HCT116 (cell line): ENCODE measurements around the gene SBF1. TPM values are rescaled to one million over a fixed set of nuclear protein-coding genes. Genes with fewer than 3 reads are reported as not detected.

Experiments used
- ATAC-seq: fragments of 200-7000 bp; cut with Tn5 transposase; 2 replicates; pipeline ENCODE4 v1.9.1; 2020; ENCODE audit warnings: mild to moderate bottlenecking, moderate library complexity
- BruUV-seq: library from RNA; stranded (reverse); fragments of 400-500 nt; replicated peaks from 2 replicates; lab custom pipeline; 2021; lab: Mats Ljungman, UMichigan
- CTCF ChIA-PET: fragments of 300-600 bp; sonication (Branson Sonifier 250); formaldehyde crosslinking; loops from one replicate; lab custom pipeline; 2021; ENCODE audit warnings: antibody characterized with exemption; lab: Charles Lee
- POLR2A ChIA-PET: fragments of 300-600, 350-600 bp; sonication (Branson Sonifier 250); formaldehyde crosslinking; loops from one replicate; lab custom pipeline; 2021; ENCODE audit warnings: antibody characterized with exemption; lab: Charles Lee
- RAD21 ChIA-PET, 2 experiments: fragments of 300-600 bp; sonication (Branson Sonifier 250); formaldehyde crosslinking; loops; one replicate each; lab custom pipeline; 2023; ENCODE audit warnings: low total read pairs in 2 of 2; ENCODE audit not compliant: uncharacterized antibody in 2 of 2, unreplicated experiment in 2 of 2, low non-redundant PET in 1 of 2; lab: Charles Lee
- DNase-seq: peaks from one replicate; pipeline ENCODE4 v3.0.0-alpha.2; 2010; ENCODE audit warnings: low read depth, low spot score
- H2AFZ ChIP-seq: fragments of 200-600 bp; shearing (Covaris generic), sonication (generic); 2 replicates; pipeline ENCODE4 v1.6.1; 2017; ENCODE audit warnings: low read depth, mixed run types, mixed read lengths, antibody characterized with exemption, low read length; ENCODE audit not compliant: poor library complexity, severe bottlenecking
- H3K27ac ChIP-seq: 2 replicates; pipeline ENCODE4 v1.5.1; 2012; ENCODE audit warnings: low read depth, low read length
- H3K27me3 ChIP-seq: fragments of 200-600 bp; sonication (generic); 2 replicates; pipeline ENCODE4 v1.6.1; 2016; ENCODE audit warnings: mixed run types, low read length, mixed read lengths; ENCODE audit not compliant: insufficient read depth
- H3K36me3 ChIP-seq, 2 experiments: fragments of 200-500 bp in 1 of 2; fragments of 200-600 bp in 1 of 2; sonication (Bioruptor generic) in 1 of 2; sonication (generic) in 1 of 2; 2 replicates each; pipeline versions ENCODE4 v1.5.1 to v1.6.1; 2014 to 2016; ENCODE audit warnings: low read length in 2 of 2, inconsistent platforms in 1 of 2, mixed read lengths in 1 of 2, mixed run types in 1 of 2; ENCODE audit not compliant: insufficient read depth in 2 of 2, control insufficient read depth in 1 of 2
- H3K4me1 ChIP-seq, 2 experiments: fragments of 200-600 bp in 1 of 2; sonication (generic) in 1 of 2; 2 replicates each; pipeline versions ENCODE4 v1.5.1 to v1.6.1; 2012 to 2017; ENCODE audit warnings: low read length in 2 of 2, inconsistent platforms in 1 of 2, mild to moderate bottlenecking in 1 of 2, mixed read lengths in 1 of 2, mixed run types in 1 of 2, moderate library complexity in 1 of 2; ENCODE audit not compliant: insufficient read depth in 2 of 2, control insufficient read depth in 1 of 2
- H3K4me2 ChIP-seq: fragments of 200-600 bp; sonication (generic); 2 replicates; pipeline ENCODE4 v1.6.1; 2017; ENCODE audit warnings: mixed run types, low read length, mixed read lengths
- H3K4me3 ChIP-seq, 2 experiments: fragments of 200-600 bp in 1 of 2; sonication (generic) in 1 of 2; replicated peaks in 1 of 2; 2 replicates each; pipeline ENCODE4 v1.5.1; 2011 to 2016; ENCODE audit warnings: low read length in 2 of 2, control low read depth in 1 of 2, low read depth in 1 of 2, mild to moderate bottlenecking in 1 of 2, mixed read lengths in 1 of 2, mixed run types in 1 of 2
- H3K79me2 ChIP-seq: fragments of 200-600 bp; sonication (generic); 2 replicates; pipeline ENCODE4 v1.6.1; 2017; ENCODE audit warnings: mild to moderate bottlenecking, mixed run types, low read length, moderate library complexity, mixed read lengths; ENCODE audit not compliant: insufficient read depth
- H3K9ac ChIP-seq: fragments of 200-600 bp; sonication (generic); 2 replicates; pipeline ENCODE4 v1.6.1; 2016; ENCODE audit warnings: low read length, mixed read lengths
- H3K9me2 ChIP-seq: fragments of 200-600 bp; sonication (generic), shearing (Covaris generic); 2 replicates; pipeline ENCODE4 v1.6.1; 2017; ENCODE audit warnings: mixed run types, mild to moderate bottlenecking, moderate library complexity; ENCODE audit not compliant: insufficient read depth
- H3K9me3 ChIP-seq, 2 experiments: fragments of 200-500 bp in 1 of 2; fragments of 200-600 bp in 1 of 2; sonication (Bioruptor generic) in 1 of 2; sonication (generic) in 1 of 2; 2 replicates each; pipeline ENCODE4 v1.6.1; 2014 to 2017; ENCODE audit warnings: low read length in 2 of 2, mixed read lengths in 2 of 2, inconsistent platforms in 1 of 2, low read depth in 1 of 2, mild to moderate bottlenecking in 1 of 2, mixed run types in 1 of 2, moderate library complexity in 1 of 2; ENCODE audit not compliant: control insufficient read depth in 1 of 2, insufficient read depth in 1 of 2
- H4K20me1 ChIP-seq: fragments of 200-600 bp; sonication (generic), shearing (Covaris generic); 2 replicates; pipeline ENCODE4 v1.6.1; 2017; ENCODE audit warnings: mixed run types, mild to moderate bottlenecking, moderate library complexity; ENCODE audit not compliant: insufficient read depth
- CBX3 ChIP-seq: IDR thresholded peaks from 2 replicates; pipeline ENCODE4 v1.6.1; 2012; ENCODE audit warnings: low read depth
- EGR1 ChIP-seq: IDR thresholded peaks from 2 replicates; pipeline ENCODE4 v1.6.1; 2012; ENCODE audit warnings: low read depth
- EZH2 ChIP-seq: fragments of 200-600 bp; sonication (generic); IDR thresholded peaks from 2 replicates; pipeline ENCODE4 v1.6.1; 2017; ENCODE audit warnings: antibody characterized with exemption, mixed run types
- EZH2phosphoT487 ChIP-seq: fragments of 200-600 bp; IDR thresholded peaks from 2 replicates; pipeline ENCODE4 v1.6.1; 2018; ENCODE audit warnings: antibody characterized with exemption, borderline replicate concordance
- JUND ChIP-seq: IDR thresholded peaks from 2 replicates; pipeline ENCODE4 v1.6.1; 2012
- POLR2AphosphoS5 ChIP-seq: IDR thresholded peaks from 2 replicates; pipeline ENCODE4 v1.6.1; 2011; ENCODE audit warnings: mild to moderate bottlenecking, low read depth, low read length, moderate library complexity
- RAD21 ChIP-seq: IDR thresholded peaks from 2 replicates; pipeline ENCODE4 v1.6.1; 2012; ENCODE audit warnings: low read depth, mild to moderate bottlenecking
- SIN3A ChIP-seq: IDR thresholded peaks from 2 replicates; pipeline ENCODE4 v1.6.1; 2012; ENCODE audit warnings: low read depth
- SRF ChIP-seq: IDR thresholded peaks from 2 replicates; pipeline ENCODE4 v1.6.1; 2012; ENCODE audit warnings: low read depth
- TCF7L2 ChIP-seq: IDR thresholded peaks from 2 replicates; pipeline ENCODE4 v1.7.0; 2011; ENCODE audit warnings: borderline replicate concordance, inconsistent platforms; ENCODE audit not compliant: insufficient read depth, insufficient read length; ENCODE audit errors: extremely low read depth
- YY1 ChIP-seq: IDR thresholded peaks from 2 replicates; pipeline ENCODE4 v1.6.1; 2011; ENCODE audit warnings: low read length, low read depth, moderate library complexity, mild to moderate bottlenecking; ENCODE audit not compliant: insufficient replicate concordance; ENCODE audit errors: extremely low read depth
- ZNF274 ChIP-seq: fragments of 200-500 bp; sonication (Bioruptor generic); IDR thresholded peaks from 2 replicates; pipeline ENCODE4 v1.6.1; 2014; ENCODE audit warnings: mild to moderate bottlenecking, low read depth, low read length, inconsistent platforms
- intact Hi-C: fragments of 100-400 bp; cut with micrococcal nuclease; formaldehyde crosslinking; loops from 2 replicates; pipeline ENCODE4 v1.10.0; 2022
- total RNA-seq: library from RNA; stranded (reverse); gene quantifications from one replicate; pipeline ENCODE4 v1.2.1, GENCODE V29; 2021; ENCODE audit not compliant: unreplicated experiment
- TF ChIP-seq, protein P1 (sequence below): IDR thresholded peaks from 2 replicates; pipeline ENCODE4 v1.6.1; 2012
- TF ChIP-seq, protein P2 (sequence below): IDR thresholded peaks from 2 replicates; pipeline ENCODE4 v1.6.1; 2011; ENCODE audit warnings: mild to moderate bottlenecking, low read length, moderate library complexity; ENCODE audit not compliant: insufficient replicate concordance; ENCODE audit errors: extremely low read depth
- TF ChIP-seq, protein P3 (sequence below): IDR thresholded peaks from 2 replicates; pipeline ENCODE4 v1.6.1; 2012; ENCODE audit warnings: low read depth

SBF1 gene
- total RNA-seq, 1 experiment from 2014 or later = 91.1 TPM

DNA sequence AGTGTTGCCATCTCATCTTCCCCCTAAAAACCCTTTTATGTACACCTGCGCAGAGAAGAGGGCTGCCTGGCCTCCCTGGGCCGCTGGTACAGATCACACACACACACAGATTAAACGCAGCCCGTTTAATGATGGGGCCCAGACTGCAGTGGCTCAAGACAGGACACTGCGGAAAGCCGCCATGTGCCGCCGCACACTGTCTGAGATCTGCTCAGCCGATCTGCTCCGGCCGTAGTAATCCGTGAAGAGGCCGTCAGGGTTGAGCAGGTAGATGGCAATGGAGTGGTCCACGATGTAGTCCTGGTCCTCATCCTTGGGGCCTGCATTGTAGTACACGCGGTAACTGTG is 48.6 kb upstream of the SBF1 start:
- Histone ChIP-seq H3K9me3 (no peaks in the 10 kb centered on the region), H3K9ac (no peak overlapping the region), H3K79me2 (peaks cover 25% of the 10 kb centered on the region), H3K4me2 (no peak overlapping the region; the same call in 1 of the 2 replicates), H2AFZ (no peak overlapping the region), H3K4me1 (peaks cover 13 to 43% of the 10 kb centered on the region in 2 experiments; a peak in 3 of 4 replicates), H3K27me3 (no peaks in the 10 kb centered on the region), H3K36me3 (peaks cover 0 to 19% of the 10 kb centered on the region in 2 experiments; a peak in 2 of 4 replicates), H3K27ac (peak overlapping the region; percentile 100; the same call in 1 of the 2 replicates), H3K9me2 (no peaks in the 10 kb centered on the region), H3K4me3 (no peak overlapping the region), H4K20me1 (no peaks in the 10 kb centered on the region)
- no peak for TF ChIP-seq SRF
- no peak for TF ChIP-seq CBX3
- TF ChIP-seq RAD21 = no peak
- no peak for TF ChIP-seq JUND
- TF ChIP-seq, protein P1, sequence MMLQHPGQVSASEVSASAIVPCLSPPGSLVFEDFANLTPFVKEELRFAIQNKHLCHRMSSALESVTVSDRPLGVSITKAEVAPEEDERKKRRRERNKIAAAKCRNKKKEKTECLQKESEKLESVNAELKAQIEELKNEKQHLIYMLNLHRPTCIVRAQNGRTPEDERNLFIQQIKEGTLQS = no peak
- CTCF ChIA-PET = no interaction called here
- POLR2A ChIA-PET = no interaction called here
- no peak for DNase-seq
- RAD21 ChIA-PET = no interaction called here
- no peak for ATAC-seq
- intact Hi-C loops = no loop called here
- BruUV-seq = no TSS peak

DNA sequence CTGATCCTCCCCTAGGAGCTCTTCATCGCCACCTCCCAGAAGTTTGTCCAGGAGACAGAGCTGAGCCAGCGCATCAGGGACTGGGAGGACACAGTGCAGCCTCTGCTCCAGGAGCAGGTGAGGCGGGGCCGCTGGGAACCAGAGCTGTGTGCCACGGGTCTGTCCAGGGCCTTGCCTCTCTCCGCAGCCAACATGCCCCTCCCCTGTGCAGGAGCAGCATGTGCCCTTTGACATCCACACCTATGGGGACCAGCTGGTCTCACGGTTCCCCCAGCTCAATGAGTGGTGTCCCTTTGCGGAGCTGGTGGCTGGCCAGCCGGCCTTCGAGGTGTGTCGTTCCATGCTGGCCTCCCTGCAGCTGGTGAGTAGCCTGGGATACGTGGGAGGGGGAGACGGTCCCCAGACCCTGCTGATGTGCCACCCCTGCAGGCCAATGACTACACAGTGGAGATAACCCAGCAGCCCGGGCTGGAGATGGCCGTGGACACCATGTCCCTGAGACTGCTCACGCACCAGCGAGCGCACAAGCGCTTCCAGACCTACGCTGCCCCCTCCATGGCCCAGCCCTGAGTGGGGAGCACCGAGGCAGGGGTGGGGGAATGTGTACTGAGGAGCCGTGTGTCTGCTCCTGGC is 48.1 kb upstream of the SBF1 start:
- no peak overlapping the region for H3K4me3 ChIP-seq
- no peak overlapping the region; the same call in 1 of the 2 replicates for H3K27ac ChIP-seq
- no peaks in the 10 kb centered on the region for H4K20me1 ChIP-seq
- no peak for ATAC-seq
- H3K9me3 ChIP-seq = no peaks in the 10 kb centered on the region
- intact Hi-C loops = no loop called here
- no peaks in the 10 kb centered on the region for H3K9me2 ChIP-seq
- CTCF ChIA-PET = no interaction called here
- peaks cover 0 to 24% of the 10 kb centered on the region in 2 experiments; a peak in 2 of 4 replicates for H3K36me3 ChIP-seq
- peaks cover 25% of the 10 kb centered on the region for H3K79me2 ChIP-seq
- RAD21 ChIA-PET = no interaction called here
- no peak for DNase-seq
- H3K4me1 ChIP-seq = peaks cover 13 to 38% of the 10 kb centered on the region in 2 experiments; a peak in 3 of 4 replicates
- H3K9ac ChIP-seq = no peak overlapping the region
- H3K27me3 ChIP-seq = no peaks in the 10 kb centered on the region
- no peak overlapping the region for H2AFZ ChIP-seq
- BruUV-seq = TSS peak; percentile 32
- POLR2A ChIA-PET = no interaction called here
- no peak overlapping the region for H3K4me2 ChIP-seq
- no peak for TF ChIP-seq EZH2
- TF ChIP-seq JUND = no peak
- no peak for TF ChIP-seq POLR2AphosphoS5
- TF ChIP-seq, protein P2, sequence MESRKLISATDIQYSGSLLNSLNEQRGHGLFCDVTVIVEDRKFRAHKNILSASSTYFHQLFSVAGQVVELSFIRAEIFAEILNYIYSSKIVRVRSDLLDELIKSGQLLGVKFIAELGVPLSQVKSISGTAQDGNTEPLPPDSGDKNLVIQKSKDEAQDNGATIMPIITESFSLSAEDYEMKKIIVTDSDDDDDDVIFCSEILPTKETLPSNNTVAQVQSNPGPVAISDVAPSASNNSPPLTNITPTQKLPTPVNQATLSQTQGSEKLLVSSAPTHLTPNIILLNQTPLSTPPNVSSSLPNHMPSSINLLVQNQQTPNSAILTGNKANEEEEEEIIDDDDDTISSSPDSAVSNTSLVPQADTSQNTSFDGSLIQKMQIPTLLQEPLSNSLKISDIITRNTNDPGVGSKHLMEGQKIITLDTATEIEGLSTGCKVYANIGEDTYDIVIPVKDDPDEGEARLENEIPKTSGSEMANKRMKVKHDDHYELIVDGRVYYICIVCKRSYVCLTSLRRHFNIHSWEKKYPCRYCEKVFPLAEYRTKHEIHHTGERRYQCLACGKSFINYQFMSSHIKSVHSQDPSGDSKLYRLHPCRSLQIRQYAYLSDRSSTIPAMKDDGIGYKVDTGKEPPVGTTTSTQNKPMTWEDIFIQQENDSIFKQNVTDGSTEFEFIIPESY = no peak
- TF ChIP-seq SIN3A = no peak
- TF ChIP-seq YY1 = no peak
- no peak for TF ChIP-seq EGR1
- TF ChIP-seq TCF7L2 = no peak
- TF ChIP-seq EZH2phosphoT487 = no peak
- TF ChIP-seq RAD21 = no peak
- TF ChIP-seq, protein P3, sequence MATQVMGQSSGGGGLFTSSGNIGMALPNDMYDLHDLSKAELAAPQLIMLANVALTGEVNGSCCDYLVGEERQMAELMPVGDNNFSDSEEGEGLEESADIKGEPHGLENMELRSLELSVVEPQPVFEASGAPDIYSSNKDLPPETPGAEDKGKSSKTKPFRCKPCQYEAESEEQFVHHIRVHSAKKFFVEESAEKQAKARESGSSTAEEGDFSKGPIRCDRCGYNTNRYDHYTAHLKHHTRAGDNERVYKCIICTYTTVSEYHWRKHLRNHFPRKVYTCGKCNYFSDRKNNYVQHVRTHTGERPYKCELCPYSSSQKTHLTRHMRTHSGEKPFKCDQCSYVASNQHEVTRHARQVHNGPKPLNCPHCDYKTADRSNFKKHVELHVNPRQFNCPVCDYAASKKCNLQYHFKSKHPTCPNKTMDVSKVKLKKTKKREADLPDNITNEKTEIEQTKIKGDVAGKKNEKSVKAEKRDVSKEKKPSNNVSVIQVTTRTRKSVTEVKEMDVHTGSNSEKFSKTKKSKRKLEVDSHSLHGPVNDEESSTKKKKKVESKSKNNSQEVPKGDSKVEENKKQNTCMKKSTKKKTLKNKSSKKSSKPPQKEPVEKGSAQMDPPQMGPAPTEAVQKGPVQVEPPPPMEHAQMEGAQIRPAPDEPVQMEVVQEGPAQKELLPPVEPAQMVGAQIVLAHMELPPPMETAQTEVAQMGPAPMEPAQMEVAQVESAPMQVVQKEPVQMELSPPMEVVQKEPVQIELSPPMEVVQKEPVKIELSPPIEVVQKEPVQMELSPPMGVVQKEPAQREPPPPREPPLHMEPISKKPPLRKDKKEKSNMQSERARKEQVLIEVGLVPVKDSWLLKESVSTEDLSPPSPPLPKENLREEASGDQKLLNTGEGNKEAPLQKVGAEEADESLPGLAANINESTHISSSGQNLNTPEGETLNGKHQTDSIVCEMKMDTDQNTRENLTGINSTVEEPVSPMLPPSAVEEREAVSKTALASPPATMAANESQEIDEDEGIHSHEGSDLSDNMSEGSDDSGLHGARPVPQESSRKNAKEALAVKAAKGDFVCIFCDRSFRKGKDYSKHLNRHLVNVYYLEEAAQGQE = no peak
- TF ChIP-seq ZNF274 = no peak
